Measurements from ENCODE around the gene UBE2QL1.

Gene UBE2QL1

GRCh38 chr5:6517510-6517909 lies 68.9 kb downstream of the UBE2QL1 start:
- intact Hi-C loops (cut with micrococcal nuclease): no loop called here
- Mint-ChIP-seq H3K4me1 (ENCODE audit: low read depth) (no peaks in the 10 kb centered on the region), H3K27ac (no peak overlapping the region), H3K4me3 (no peak overlapping the region), H3K36me3 (ENCODE audit: low read depth) (no peaks in the 10 kb centered on the region), H3K27me3 (no peaks in the 10 kb centered on the region), H3K9me3 (no peaks in the 10 kb centered on the region)

- Mint-ChIP-seq H3K27me3 (no peaks in the 10 kb centered on the region), H3K4me3 (no peak overlapping the region), H3K9me3 (no peaks in the 10 kb centered on the region), H3K4me1 (ENCODE audit: low read depth) (no peaks in the 10 kb centered on the region), H3K36me3 (ENCODE audit: low read depth) (no peaks in the 10 kb centered on the region), H3K27ac (no peak overlapping the region)
- intact Hi-C loops (cut with micrococcal nuclease): no loop called here
These were observed 69.8 kb downstream of the UBE2QL1 start for GRCh38 chr5:6518298-6519057.

- intact Hi-C loops (cut with micrococcal nuclease): no loop called here
- Mint-ChIP-seq H3K4me1 (ENCODE audit: low read depth) (no peaks in the 10 kb centered on the region), H3K36me3 (ENCODE audit: low read depth) (no peaks in the 10 kb centered on the region), H3K27me3 (no peaks in the 10 kb centered on the region), H3K9me3 (no peaks in the 10 kb centered on the region), H3K27ac (no peak overlapping the region), H3K4me3 (no peak overlapping the region)
These were observed 71.5 kb downstream of the UBE2QL1 start for GRCh38 chr5:6520201-6520600.

DNA sequence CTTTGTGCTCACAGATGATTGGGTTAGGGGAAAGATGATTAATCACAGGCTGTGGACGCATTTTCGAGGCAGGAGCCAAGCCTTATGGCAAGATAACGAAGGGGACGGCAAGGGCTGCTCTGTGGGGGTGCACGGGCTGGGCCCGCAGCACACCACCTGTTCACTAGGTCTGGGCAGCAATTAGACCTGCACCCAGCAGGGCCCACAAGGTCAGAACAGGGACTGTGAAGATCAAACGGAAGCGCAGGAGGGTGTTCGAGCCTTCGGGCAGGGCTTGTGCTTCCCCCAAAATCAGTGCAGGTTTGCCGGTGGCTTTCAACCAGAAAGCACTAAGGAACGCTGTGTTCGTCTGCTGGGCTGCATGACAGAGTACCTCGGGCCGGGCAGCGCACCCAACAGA lies 73.7 kb downstream of the UBE2QL1 start:
- Mint-ChIP-seq H3K27ac (no peak overlapping the region), H3K4me3 (no peak overlapping the region)

DNA sequence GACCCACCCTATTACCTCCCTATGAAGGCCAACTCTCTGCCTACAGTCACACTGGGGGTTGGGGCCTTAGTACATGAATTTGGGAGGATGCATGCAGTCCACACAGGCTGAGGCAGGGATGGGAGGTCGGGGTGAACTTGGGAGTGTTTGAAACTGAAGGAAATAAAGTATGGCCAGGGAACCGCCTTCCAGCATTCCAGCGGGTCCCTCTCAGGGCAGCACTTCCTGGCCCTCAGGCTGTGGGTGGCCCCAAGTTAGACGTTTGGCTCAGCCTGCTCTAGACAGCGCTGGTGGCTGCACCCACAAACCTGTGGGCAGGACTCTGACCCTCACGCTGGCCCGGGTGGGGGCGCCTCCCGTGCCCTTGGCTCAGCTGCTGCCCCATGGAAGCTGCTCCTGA lies 74.3 kb downstream of the UBE2QL1 start:
- no peaks in the 10 kb centered on the region for H3K36me3 Mint-ChIP-seq (ENCODE audit: low read depth)
- no peaks in the 10 kb centered on the region for H3K9me3 Mint-ChIP-seq
- H3K27me3 Mint-ChIP-seq: no peaks in the 10 kb centered on the region
- H3K27ac Mint-ChIP-seq: no peak overlapping the region
- intact Hi-C loops (cut with micrococcal nuclease): no loop called here
- H3K4me3 Mint-ChIP-seq: no peak overlapping the region
- no peaks in the 10 kb centered on the region for H3K4me1 Mint-ChIP-seq (ENCODE audit: low read depth)

More for the DNA sequence above, 73.7 kb downstream of the UBE2QL1 start:
- Mint-ChIP-seq H3K9me3 (no peaks in the 10 kb centered on the region), H3K36me3 (ENCODE audit: low read depth) (no peaks in the 10 kb centered on the region), H3K4me1 (ENCODE audit: low read depth) (no peaks in the 10 kb centered on the region), H3K27me3 (no peaks in the 10 kb centered on the region)
- intact Hi-C loops (cut with micrococcal nuclease): no loop called here

DNA sequence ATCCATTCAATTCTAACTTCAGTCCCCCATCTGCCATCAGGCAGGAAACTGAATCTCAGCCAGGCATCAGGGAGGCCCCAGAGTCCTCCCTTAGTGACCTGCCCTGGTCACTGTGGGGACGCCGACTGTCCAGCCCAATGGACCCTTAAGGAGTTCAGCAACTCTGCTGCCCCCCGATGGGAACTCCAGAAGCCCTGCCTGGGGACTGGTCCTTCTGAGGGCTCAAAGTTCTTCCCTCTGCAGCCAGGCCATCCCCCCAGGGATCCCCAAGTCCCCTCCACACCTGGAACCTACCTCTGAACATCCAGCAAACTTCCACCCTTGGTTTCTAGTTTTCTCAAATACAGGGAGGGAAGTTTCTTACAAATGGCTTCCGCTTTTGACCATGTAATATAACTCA lies 76.8 kb downstream of the UBE2QL1 start:
- intact Hi-C loops (cut with micrococcal nuclease): no loop called here
- Mint-ChIP-seq H3K36me3 (ENCODE audit: low read depth) (no peaks in the 10 kb centered on the region), H3K27me3 (no peaks in the 10 kb centered on the region)

DNA sequence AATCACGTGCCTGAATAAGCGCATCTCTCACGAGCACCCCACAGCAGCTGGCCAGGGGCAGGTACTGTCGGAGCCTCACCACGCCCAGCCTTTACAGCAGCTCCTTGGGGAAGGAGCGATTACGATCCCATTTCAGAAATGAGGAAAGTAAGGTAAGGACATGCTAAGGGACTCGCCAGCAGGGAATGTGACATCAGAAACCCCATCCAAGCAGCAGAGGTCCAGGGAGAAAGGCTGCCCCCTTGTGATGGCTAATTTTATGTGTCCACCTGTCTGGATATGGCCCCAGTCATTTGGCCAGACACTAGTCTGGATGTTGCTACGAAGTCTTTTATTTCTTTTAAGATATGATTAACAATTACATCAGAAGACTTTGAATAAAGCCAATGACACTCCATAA lies 77.3 kb downstream of the UBE2QL1 start:
- intact Hi-C loops (cut with micrococcal nuclease): no loop called here
- Mint-ChIP-seq H3K36me3 (ENCODE audit: low read depth) (no peaks in the 10 kb centered on the region), H3K27ac (no peak overlapping the region), H3K9me3 (no peaks in the 10 kb centered on the region), H3K4me3 (no peak overlapping the region), H3K4me1 (ENCODE audit: low read depth) (no peaks in the 10 kb centered on the region), H3K27me3 (no peaks in the 10 kb centered on the region)

More for the DNA sequence above, 76.8 kb downstream of the UBE2QL1 start:
- Mint-ChIP-seq H3K4me3 (no peak overlapping the region), H3K9me3 (no peaks in the 10 kb centered on the region), H3K4me1 (ENCODE audit: low read depth) (no peaks in the 10 kb centered on the region), H3K27ac (no peak overlapping the region)

- no peaks in the 10 kb centered on the region for H3K4me1 Mint-ChIP-seq (ENCODE audit: low read depth)
- no peaks in the 10 kb centered on the region for H3K36me3 Mint-ChIP-seq (ENCODE audit: low read depth)
- H3K27me3 Mint-ChIP-seq: no peaks in the 10 kb centered on the region
- H3K9me3 Mint-ChIP-seq: no peaks in the 10 kb centered on the region
- H3K27ac Mint-ChIP-seq: no peak overlapping the region
- intact Hi-C loops (cut with micrococcal nuclease): no loop called here
- H3K4me3 Mint-ChIP-seq: no peak overlapping the region
These were observed 79.2 kb downstream of the UBE2QL1 start for GRCh38 chr5:6527749-6528455.

GRCh38 chr5:6535594-6535993 lies 86.9 kb downstream of the UBE2QL1 start:
- no peak overlapping the region for H3K4me3 Mint-ChIP-seq
- intact Hi-C loops (cut with micrococcal nuclease): no loop called here
- no peaks in the 10 kb centered on the region for H3K36me3 Mint-ChIP-seq (ENCODE audit: low read depth)
- no peak overlapping the region for H3K27ac Mint-ChIP-seq
- H3K27me3 Mint-ChIP-seq: no peaks in the 10 kb centered on the region
- H3K4me1 Mint-ChIP-seq (ENCODE audit: low read depth): no peaks in the 10 kb centered on the region
- peaks cover 11% of the 10 kb centered on the region for H3K9me3 Mint-ChIP-seq

DNA sequence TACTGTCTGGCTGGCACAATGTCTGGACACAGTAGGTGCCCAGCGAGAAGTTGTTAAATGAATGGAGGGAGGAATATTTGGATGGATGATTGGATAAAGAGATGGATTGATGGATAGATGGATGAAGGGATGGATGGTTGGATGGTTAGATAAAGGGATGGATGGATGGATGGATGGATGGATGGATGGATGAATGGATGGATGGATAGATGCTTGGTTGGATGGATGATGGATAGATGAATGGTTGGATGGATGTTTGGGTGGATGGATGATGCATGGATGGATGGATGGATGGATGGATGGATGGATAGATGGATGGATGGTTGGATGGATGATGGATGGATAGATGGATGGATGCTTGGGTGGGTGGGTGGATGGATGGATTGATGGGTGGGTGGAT lies 90.4 kb downstream of the UBE2QL1 start:
- H3K27me3 Mint-ChIP-seq: no peaks in the 10 kb centered on the region
- no peak overlapping the region for H3K27ac Mint-ChIP-seq
- no peaks in the 10 kb centered on the region for H3K36me3 Mint-ChIP-seq (ENCODE audit: low read depth)
- peaks cover 11% of the 10 kb centered on the region for H3K9me3 Mint-ChIP-seq
- no peaks in the 10 kb centered on the region for H3K4me1 Mint-ChIP-seq (ENCODE audit: low read depth)
- intact Hi-C loops (cut with micrococcal nuclease): no loop called here
- no peak overlapping the region for H3K4me3 Mint-ChIP-seq

GRCh38 chr5:6540111-6540827 lies 91.6 kb downstream of the UBE2QL1 start:
- H3K27me3 Mint-ChIP-seq: no peaks in the 10 kb centered on the region
- intact Hi-C loops (cut with micrococcal nuclease): no loop called here
- H3K9me3 Mint-ChIP-seq: peaks cover 11% of the 10 kb centered on the region
- no peak overlapping the region for H3K27ac Mint-ChIP-seq
- no peaks in the 10 kb centered on the region for H3K36me3 Mint-ChIP-seq (ENCODE audit: low read depth)
- H3K4me1 Mint-ChIP-seq (ENCODE audit: low read depth): no peaks in the 10 kb centered on the region
- H3K4me3 Mint-ChIP-seq: no peak overlapping the region

- Mint-ChIP-seq H3K9me3 (peaks cover 11% of the 10 kb centered on the region), H3K4me3 (no peak overlapping the region), H3K36me3 (ENCODE audit: low read depth) (no peaks in the 10 kb centered on the region), H3K27ac (no peak overlapping the region), H3K27me3 (no peaks in the 10 kb centered on the region), H3K4me1 (ENCODE audit: low read depth) (no peaks in the 10 kb centered on the region)
- intact Hi-C loops (cut with micrococcal nuclease): no loop called here
These were observed 92.8 kb downstream of the UBE2QL1 start for GRCh38 chr5:6541256-6542013.

DNA sequence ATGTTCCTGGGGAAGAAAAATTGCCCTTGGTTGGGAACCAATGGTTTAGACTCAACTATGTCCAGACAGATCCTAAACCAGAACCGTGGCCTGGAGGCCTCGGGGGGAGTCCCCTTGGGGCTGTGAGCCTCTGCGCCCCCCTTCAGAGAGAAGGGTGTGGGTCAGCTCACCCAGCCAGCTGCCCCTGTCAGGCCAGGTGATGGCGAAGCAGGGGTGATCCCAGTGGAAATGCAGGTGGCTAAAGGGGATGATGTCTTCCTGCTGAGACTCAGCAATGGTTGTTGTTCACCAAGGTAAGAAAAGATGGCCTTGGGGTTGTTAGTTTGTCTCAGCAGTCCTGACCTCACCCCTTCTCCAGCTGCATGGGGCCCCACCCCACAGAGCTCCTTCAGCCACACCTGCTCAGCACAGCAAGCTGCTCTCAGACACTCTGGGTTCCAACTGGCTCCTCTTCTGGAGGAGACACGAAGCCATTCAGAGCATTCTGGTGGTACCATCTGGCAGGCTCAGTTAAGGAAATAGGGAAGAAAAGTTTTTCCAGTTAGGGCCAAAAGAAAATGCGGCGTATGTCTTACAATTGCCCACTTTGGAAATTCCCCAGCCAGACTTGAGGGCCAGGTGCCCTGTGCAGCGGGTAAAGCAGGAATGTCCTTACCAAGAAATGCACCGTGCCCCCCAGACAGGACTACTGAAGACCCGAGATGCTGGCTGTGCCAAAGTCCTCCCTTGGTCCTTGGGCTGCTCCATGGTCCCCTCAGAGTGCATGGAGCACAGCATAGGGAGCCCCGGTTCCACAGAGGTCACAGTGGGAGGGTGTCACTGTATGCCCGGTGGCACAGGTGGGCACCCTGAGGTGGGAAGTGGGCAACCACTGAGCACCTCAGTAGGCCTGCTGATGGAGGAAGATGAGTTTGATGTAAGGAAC lies 94.0 kb downstream of the UBE2QL1 start:
- Mint-ChIP-seq H3K9me3 (peaks cover 11% of the 10 kb centered on the region), H3K27me3 (no peaks in the 10 kb centered on the region)

More for the DNA sequence above, 94.0 kb downstream of the UBE2QL1 start:
- intact Hi-C loops (cut with micrococcal nuclease): no loop called here
- H3K27ac Mint-ChIP-seq: no peak overlapping the region
- H3K36me3 Mint-ChIP-seq (ENCODE audit: low read depth): no peaks in the 10 kb centered on the region
- no peaks in the 10 kb centered on the region for H3K4me1 Mint-ChIP-seq (ENCODE audit: low read depth)
- no peak overlapping the region for H3K4me3 Mint-ChIP-seq

Measured in dendritic cell treated with granulocyte-macrophage colony-stimulating factor and Interleukin-4, amounts not matched to agents 40 ng/mL and 50 ng/mL, for 4 days (primary cell).